A549 (cell line): ENCODE measurements around the gene RORC.

Experiments
- CEBPB ChIP-seq, 2 experiments: fragments of >200 bp in 1 of 2; sonication (Bioruptor Twin) in 1 of 2; formaldehyde crosslinking in 1 of 2; IDR thresholded peaks; 2 replicates each; pipeline ENCODE4 v1.6.1; 2012 to 2016
- CTCF ChIP-seq: fragments of >200 bp; sonication (Bioruptor Twin); formaldehyde crosslinking; IDR thresholded peaks from 3 replicates; pipeline ENCODE4 v1.5.1; 2016
- ELK1 ChIP-seq: fragments of 150-350 bp; IDR thresholded peaks from 2 replicates; pipeline ENCODE4 v1.6.1; 2014; ENCODE audit warnings: low read depth, mild to moderate bottlenecking, low read length
- EP300 ChIP-seq, 2 experiments: fragments of >200 bp; sonication (Bioruptor Twin); formaldehyde crosslinking; IDR thresholded peaks; 2 replicates in 1 of 2; 3 replicates in 1 of 2; pipeline ENCODE4 v1.6.1; 2016 to 2017
- ESRRA ChIP-seq: fragments of 150-350 bp; IDR thresholded peaks from 2 replicates; pipeline ENCODE4 v1.6.1; 2014; ENCODE audit warnings: mild to moderate bottlenecking, low read length, borderline replicate concordance
- JUN ChIP-seq, 2 experiments: fragments of >200 bp; sonication (Bioruptor Twin); formaldehyde crosslinking; IDR thresholded peaks; 2 replicates in 1 of 2; 3 replicates in 1 of 2; pipeline ENCODE4 v1.6.1; 2016 to 2017
- MAFK ChIP-seq: fragments of 450-650 bp; IDR thresholded peaks from 2 replicates; pipeline ENCODE4 v1.6.1; 2014; ENCODE audit not compliant: partially characterized antibody
- SMC3 ChIP-seq: fragments of >200 bp; sonication (Bioruptor Twin); formaldehyde crosslinking; IDR thresholded peaks from 3 replicates; pipeline ENCODE4 v1.6.1; 2018; ENCODE audit warnings: inconsistent platforms
- SREBF2 ChIP-seq: fragments of 450-650 bp; IDR thresholded peaks from 2 replicates; pipeline ENCODE4 v1.6.1; 2014; ENCODE audit warnings: mild to moderate bottlenecking, moderate library complexity

- no peak for TF ChIP-seq SMC3
- TF ChIP-seq CTCF: no peak
- TF ChIP-seq ELK1: no peak
- no peak for TF ChIP-seq ESRRA
- TF ChIP-seq CEBPB (IDR thresholded peaks at IDR 0.05): no peak
- no peak for TF ChIP-seq SREBF2
- TF ChIP-seq JUN (IDR thresholded peaks at IDR 0.05): no peak
- no peak for TF ChIP-seq MAFK
- no peak for TF ChIP-seq EP300 (IDR thresholded peaks at IDR 0.05)
Observed at GRCh38 chr1:151763990-151764389, 67.6 kb downstream of the RORC start.
